HG03432 (cell line): Measurements from ENCODE around the gene TPO.
"Not testable (repeated sequence)": the region's sequence is repeated elsewhere in the genome, so short reads cannot be mapped to it uniquely, and the experiment has no call there.

Experiments used
- ATAC-seq: cut with Tn5 transposase; IDR thresholded peaks from one replicate; pipeline ENCODE4 v1.9.1; 2021; ENCODE audit warnings: mild to moderate bottlenecking, moderate library complexity; ENCODE audit not compliant: unreplicated experiment

Gene TPO

DNA sequence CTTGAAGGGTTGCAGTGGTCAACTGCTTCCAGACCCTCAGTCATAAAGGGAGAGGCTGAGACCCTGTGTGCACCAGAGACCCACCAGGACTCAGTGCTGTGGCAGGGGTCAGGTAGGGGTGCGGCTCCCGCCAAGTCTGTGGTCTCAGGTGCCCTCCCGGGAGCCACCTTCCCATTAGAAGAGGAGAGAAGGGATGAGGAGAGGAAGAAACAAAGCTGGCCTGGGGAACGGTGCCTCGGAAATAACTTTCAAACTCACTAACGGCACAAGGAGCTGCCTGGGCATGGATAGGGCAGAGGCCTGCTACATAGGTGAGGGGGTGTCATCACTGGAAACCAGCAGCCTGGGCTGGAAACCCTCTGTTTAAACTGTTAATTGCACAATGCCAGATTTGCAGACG, 84.9 kb downstream of the TPO start:
- ATAC-seq, result no peak

DNA sequence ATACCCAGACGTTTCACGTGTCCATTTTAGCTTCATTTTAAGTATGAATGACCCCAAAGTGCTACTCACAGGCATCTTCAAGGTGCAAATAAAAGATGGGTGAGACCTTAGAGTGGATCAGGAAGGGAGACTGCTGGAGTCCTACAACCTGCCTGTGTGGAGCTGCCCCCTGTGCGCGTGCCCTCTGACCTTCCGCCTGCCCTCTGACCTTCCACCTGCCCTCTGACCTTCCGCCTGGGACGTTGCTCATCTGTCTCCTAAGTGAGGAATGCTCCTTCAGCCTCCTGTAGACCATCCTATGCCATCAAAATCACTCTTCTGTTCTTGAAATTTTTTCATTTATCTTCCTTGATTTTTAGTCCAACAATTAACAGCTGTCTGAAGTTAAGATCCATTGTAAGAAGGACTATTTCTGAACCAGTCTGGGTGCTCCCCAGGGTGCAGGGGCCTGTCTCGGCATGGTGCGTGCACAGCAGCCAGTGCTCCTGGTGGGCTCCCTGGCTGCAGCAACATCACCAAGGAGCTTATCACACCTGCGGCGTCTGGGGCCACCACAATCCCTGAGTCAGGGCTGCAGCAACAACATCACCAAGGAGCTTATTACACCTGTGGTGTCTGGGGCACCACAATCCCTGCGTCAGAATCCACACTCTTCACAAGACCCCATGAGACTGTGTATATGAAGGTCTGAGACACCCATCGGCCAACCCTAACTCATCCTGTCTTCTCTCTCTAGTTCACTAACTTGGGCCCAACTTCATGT, 86.0 kb downstream of the TPO start:
- ATAC-seq, result no peak

DNA sequence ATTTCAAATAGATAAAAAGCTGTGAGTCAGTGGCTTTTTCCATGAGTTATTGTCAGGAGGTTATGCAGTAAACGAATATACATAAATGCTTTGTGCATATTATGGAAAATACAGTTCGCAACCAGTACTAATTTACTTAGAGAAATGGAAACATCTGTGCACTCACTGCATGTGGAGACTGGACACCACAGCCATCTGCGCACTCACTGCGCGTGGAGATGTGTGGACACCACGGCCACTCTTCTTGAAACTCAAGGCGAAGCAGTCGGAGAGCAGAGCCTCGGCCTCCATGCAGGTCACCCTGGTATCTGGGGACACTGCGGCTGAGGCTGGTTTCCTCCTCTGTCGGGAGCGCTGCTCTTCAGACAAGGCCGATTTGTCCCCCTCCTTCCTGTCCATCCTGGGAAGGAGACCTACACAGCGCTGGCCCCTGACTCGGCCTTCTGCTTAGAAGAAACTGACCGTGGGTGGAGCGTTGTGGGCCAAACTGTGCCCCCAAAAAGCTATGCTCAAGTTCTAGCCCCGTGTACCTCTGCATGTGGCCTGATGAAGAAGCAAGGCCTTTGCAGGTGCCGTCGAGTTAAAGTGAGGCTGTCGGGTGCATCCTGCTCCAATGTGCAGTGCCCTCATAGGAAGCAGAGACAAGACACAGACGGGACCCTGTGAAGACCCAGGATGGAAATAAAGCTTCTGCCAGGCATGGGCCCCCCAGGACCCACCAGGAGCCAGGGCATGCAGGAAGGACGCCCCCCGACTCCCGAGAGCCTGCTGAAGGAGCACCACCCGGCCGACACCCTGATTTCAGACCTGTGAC, 88.0 kb downstream of the TPO start:
- ATAC-seq, result no peak

DNA sequence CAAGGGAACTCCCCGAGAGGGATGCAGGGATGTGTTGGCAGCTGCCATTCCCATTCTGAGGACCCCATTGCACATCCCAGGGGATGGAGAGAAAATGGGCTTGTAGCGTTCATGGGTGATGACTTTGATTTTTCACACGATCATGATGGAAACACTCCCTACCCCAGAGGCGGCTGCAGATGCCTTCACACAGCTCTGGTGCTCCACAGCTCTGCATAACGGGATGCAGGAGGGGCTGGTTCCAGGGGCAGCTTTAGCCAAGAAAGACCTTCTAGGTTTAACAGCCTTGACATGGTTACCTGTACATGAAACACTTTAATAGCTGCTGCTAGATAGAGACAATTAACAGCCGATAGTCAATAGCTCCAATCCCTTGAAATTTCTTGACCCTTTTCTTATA, 88.7 kb downstream of the TPO start:
- no peak for ATAC-seq

DNA sequence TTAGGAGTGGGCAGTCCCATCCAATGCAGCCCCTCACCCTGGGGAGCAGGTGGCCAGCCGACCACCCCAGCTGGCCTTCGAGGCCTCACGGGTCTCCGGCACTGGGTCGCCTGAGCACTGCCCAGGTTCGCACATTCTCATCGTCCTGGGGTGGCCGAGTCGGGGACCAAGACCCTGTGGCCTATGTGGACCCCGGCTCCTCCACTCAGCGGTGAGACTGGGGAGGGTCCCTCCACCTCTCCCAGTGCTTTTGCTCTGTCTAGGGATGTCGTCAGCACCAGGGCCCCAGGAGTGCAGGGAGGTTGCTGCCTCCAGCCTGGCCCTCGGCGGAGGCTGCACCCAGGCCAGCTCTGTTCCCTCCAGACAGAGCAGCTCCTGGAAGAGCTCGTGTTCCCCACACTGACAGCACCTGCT, 89.6 kb downstream of the TPO start:
- ATAC-seq, result no peak

- no peak for ATAC-seq
These were observed 90.4 kb downstream of the TPO start for GRCh38 chr2:1503471-1504310.

DNA sequence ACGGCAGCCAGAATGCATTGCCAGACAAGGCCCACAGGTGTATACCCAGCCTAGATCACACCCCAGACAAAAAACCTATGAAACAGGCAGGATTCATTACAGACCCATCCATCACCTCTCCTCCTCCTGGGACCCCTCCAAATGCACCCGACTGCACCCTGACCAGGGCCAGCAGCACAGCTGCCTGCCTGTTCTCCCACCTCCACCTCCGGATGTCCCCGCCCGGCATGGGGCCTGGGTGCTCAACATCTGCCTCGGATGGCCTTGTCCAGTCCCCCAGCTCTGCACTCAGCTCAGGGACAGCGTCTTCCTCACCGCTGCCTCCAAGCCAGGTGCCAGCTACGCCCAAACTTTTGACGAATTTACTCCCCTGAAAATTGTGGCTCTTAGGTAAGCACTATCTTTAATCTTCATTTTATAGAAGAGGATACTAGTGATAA, 91.1 kb downstream of the TPO start:
- ATAC-seq, result no peak

DNA sequence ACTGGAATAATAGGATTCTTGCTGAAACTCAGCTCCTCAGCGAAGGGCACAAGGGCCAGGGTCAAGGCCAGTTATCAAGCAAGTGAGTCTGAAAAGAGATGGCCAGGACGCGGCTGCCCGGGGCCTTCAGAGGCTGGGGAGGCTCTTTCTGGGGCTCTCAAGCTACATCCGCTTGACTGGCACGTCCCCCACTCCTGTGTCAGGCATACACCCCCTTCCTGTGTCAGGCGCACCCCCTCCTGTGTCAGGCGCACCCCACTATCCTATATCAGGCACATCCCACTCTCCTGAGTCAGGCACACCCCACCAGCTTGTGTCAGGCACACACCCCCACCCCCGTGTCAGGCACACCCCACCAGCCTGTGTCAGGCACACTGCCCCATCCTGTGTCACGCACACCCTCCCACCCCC, 91.8 kb downstream of the TPO start:
- ATAC-seq, result no peak

GRCh38 chr2:1509271-1510065, 96.2 kb downstream of the TPO start:
- no peak for ATAC-seq

GRCh38 chr2:1510176-1510575, 96.9 kb downstream of the TPO start:
- no peak for ATAC-seq

DNA sequence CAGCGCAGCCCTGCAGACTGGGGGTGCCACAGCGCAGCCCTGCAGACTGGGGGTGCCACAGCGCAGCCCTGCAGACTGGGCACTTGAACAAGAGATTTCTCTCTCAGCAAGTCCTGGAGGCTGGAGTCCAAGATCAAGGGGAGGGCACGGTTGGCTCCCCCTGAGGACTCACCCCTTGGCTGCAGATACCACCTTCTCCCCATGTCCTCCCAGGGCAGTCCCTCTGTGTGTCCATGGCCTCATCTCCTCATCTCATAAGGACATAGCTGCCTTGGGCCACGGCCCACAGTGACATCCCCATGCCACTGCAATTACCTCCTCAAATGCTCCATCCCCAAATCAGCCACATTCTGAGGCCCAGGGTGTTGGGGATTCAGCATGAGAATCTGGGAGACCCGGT, 98.2 kb downstream of the TPO start:
- no peak for ATAC-seq

DNA sequence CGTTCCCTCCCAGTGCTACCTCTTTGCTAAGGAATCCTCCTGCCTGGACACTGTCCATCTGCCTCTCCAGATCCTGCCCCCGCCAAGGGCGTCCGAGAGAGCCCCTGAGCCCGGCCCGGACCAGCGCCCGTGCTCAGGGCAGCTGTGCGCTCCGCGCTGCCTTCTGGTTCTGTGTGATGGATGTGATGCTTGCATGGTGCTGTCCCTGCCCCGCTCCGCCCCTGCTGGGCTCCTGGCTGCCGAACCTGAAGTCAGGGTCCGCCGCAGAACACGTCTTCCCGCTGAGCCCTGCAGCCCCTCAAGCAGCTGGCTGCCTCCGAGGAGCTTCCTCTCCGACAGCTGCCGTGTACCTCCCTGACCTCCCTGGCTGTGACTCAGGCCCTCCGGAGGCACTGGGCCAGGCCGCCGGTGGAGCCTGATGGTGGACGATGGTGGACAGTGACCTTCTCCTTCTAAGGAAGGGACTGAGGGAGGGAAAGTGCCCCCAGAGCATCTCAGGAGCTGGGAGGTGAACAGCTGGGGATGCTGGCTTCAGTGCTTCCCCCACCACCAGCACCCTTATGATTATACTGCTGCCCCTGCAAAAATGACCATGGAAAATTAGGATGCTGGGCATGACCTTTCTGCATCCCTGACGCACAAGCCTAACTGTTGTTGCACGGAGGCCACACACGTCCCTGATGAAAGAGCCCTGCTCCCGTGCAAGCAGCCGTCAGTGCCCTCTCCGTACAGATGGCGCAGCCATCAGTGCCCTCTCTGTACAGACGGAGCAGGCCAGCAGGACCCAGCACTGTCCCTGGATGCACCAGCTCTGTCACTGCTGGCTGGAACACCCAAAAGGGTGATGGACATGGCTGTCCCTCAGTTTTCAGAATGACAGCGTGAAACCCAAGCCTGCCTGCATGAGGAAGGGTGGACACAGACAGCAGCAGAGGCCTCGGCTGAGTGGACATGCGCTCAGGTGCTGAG, 99.3 kb downstream of the TPO start:
- no peak for ATAC-seq

DNA sequence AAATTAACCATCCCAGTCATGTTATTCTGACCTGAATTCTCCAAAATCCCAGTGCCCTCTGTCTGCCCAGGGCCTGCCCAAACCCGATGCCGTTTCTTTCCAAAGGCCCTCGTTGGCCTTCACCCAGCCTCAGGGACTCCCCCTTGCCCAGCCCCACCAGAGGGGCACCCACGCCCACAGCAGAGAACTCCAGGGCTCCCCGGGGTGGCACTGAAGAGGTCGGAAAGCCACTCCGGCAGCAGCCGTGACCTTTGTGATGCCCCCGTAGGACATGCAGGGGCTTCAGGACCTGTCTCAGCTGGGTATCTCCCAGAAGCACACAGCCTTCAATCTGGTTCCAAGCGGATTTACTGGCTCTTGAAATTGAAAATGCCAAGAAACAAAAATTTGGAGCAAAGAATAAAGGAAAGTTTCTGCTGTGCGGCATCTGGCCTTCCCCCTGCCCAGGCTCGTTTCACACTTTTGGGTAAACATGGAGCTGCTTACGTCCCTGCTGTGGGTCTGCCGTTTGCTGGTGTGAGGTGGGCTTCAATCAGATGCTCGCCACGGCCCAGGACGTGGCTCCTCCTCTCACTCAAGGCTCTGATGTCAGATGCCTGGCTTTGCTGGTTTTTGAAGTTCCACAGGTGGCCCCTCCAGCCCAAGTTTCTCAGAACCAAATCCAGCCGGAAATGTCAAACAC, 101.3 kb downstream of the TPO start:
- no peak for ATAC-seq

- ATAC-seq, result no peak
These were observed 101.8 kb downstream of the TPO start for GRCh38 chr2:1515073-1515430.

- no peak for ATAC-seq
These were observed 102.9 kb downstream of the TPO start for GRCh38 chr2:1515986-1516797.

GRCh38 chr2:1516798-1517060, 103.5 kb downstream of the TPO start:
- no peak for ATAC-seq

- not testable (repeated sequence) for ATAC-seq
These were observed 104.0 kb downstream of the TPO start for GRCh38 chr2:1517291-1517690.

- no peak for ATAC-seq
These were observed 104.5 kb downstream of the TPO start for GRCh38 chr2:1517786-1518185.
